Upper lobe of right lung (tissue), 1 donor: Measurements from ENCODE around the gene ADGRV1. TPM values are rescaled to one million over a fixed set of nuclear protein-coding genes. Genes with fewer than 3 reads are reported as not detected.

ENCODE experiments used
- ATAC-seq: fragments of 200-7000 bp; cut with Tn5 transposase; one replicate; pipeline ENCODE4 v1.9.1; 2020; ENCODE audit warnings: mild to moderate bottlenecking, moderate library complexity
- DNase-seq: peaks from one replicate; pipeline ENCODE4 v3.0.0-alpha.2; 2020
- H3K27ac ChIP-seq: fragments of 200-600 bp; one replicate; pipeline ENCODE4 v1.8.0; 2022
- H3K27me3 ChIP-seq: fragments of 200-600 bp; one replicate; pipeline ENCODE4 v1.8.0; 2022; ENCODE audit warnings: mild to moderate bottlenecking
- H3K36me3 ChIP-seq: fragments of 200-600 bp; one replicate; pipeline ENCODE4 v1.8.0; 2022
- H3K4me1 ChIP-seq: fragments of 200-600 bp; one replicate; pipeline ENCODE4 v1.8.0; 2022
- H3K4me3 ChIP-seq: fragments of 200-600 bp; one replicate; pipeline ENCODE4 v1.8.0; 2022; ENCODE audit warnings: mild to moderate bottlenecking
- H3K9me3 ChIP-seq: fragments of 200-600 bp; one replicate; pipeline ENCODE4 v1.8.0; 2022
- CTCF ChIP-seq: fragments of 200-600 bp; IDR thresholded peaks from one replicate; pipeline ENCODE4 v1.8.0; 2022; ENCODE audit warnings: antibody characterized with exemption
- intact Hi-C: fragments of 100-400 bp; cut with DNase I; formaldehyde crosslinking; loops from one replicate; pipeline ENCODE4 v1.11.0; 2022
- total RNA-seq: library from RNA; stranded (reverse); fragmentation: NEBNext Ultra II Directional; extraction: Animal tissue kit (Norgen Biotek cat#: 25700); gene quantifications from one replicate; pipeline ENCODE4 v1.2.1, GENCODE V29; 2021
- donor health status: DM: no; HTN: yes; CAD: no; lungs with severe emphysema.

Gene ADGRV1
- total RNA-seq, 1 donor from 2014 or later: 47.1 TPM

GRCh38 chr5:91130759-91131158 is 572.2 kb downstream of the ADGRV1 start:
- Histone ChIP-seq H3K36me3 (no peaks in the 10 kb centered on the region), H3K9me3 (no peaks in the 10 kb centered on the region), H3K4me1 (peaks cover 23% of the 10 kb centered on the region), H3K4me3 (no peak overlapping the region), H3K27ac (no peak overlapping the region), H3K27me3 (no peaks in the 10 kb centered on the region)
- intact Hi-C loops: no loop called here
- DNase-seq (no peak), ATAC-seq (no peak)
- TF ChIP-seq CTCF: no peak

GRCh38 chr5:91132550-91132949 is 574.0 kb downstream of the ADGRV1 start:
- DNase-seq: no peak
- peaks cover 8% of the 10 kb centered on the region for H3K4me1 ChIP-seq
- no peaks in the 10 kb centered on the region for H3K36me3 ChIP-seq
- no peak for TF ChIP-seq CTCF
- H3K4me3 ChIP-seq: no peak overlapping the region
- no peak overlapping the region for H3K27ac ChIP-seq
- intact Hi-C loops: no loop called here
- no peak for ATAC-seq
- no peaks in the 10 kb centered on the region for H3K27me3 ChIP-seq
- H3K9me3 ChIP-seq: no peaks in the 10 kb centered on the region

- H3K36me3 ChIP-seq: no peaks in the 10 kb centered on the region
- H3K27ac ChIP-seq: no peak overlapping the region
- H3K27me3 ChIP-seq: no peaks in the 10 kb centered on the region
- no peak overlapping the region for H3K4me3 ChIP-seq
- intact Hi-C loops: no loop called here
- TF ChIP-seq CTCF: no peak
- peaks cover 1% of the 10 kb centered on the region for H3K4me1 ChIP-seq
- DNase-seq (no peak), ATAC-seq (no peak)
- H3K9me3 ChIP-seq: no peaks in the 10 kb centered on the region
Observed at GRCh38 chr5:91133183-91133582, 574.6 kb downstream of the ADGRV1 start.

- intact Hi-C loops: no loop called here
- H3K36me3 ChIP-seq: no peaks in the 10 kb centered on the region
- no peaks in the 10 kb centered on the region for H3K4me1 ChIP-seq
- DNase-seq (no peak), ATAC-seq (no peak)
- no peak overlapping the region for H3K27ac ChIP-seq
- no peak for TF ChIP-seq CTCF
- no peaks in the 10 kb centered on the region for H3K9me3 ChIP-seq
- H3K4me3 ChIP-seq: no peak overlapping the region
- H3K27me3 ChIP-seq: no peaks in the 10 kb centered on the region
Observed at GRCh38 chr5:91135475-91136248, 577.1 kb downstream of the ADGRV1 start.

- Histone ChIP-seq H3K27ac (no peak overlapping the region), H3K27me3 (no peaks in the 10 kb centered on the region), H3K4me1 (no peaks in the 10 kb centered on the region), H3K36me3 (no peaks in the 10 kb centered on the region), H3K4me3 (no peak overlapping the region), H3K9me3 (no peaks in the 10 kb centered on the region)
- no peak for TF ChIP-seq CTCF
- ATAC-seq: no peak
- DNase-seq: no peak
- intact Hi-C loops: no loop called here
Observed at GRCh38 chr5:91136271-91136670, 577.7 kb downstream of the ADGRV1 start.

GRCh38 chr5:91137647-91138046 is 579.0 kb downstream of the ADGRV1 start:
- intact Hi-C loops: no loop called here
- ATAC-seq (no peak), DNase-seq (no peak)
- Histone ChIP-seq H3K4me3 (no peak overlapping the region), H3K36me3 (no peaks in the 10 kb centered on the region), H3K9me3 (no peaks in the 10 kb centered on the region), H3K27me3 (no peaks in the 10 kb centered on the region), H3K27ac (no peak overlapping the region), H3K4me1 (no peaks in the 10 kb centered on the region)
- TF ChIP-seq CTCF: no peak
